ENCODE measurements around the gene FAM177A1.
"Not testable (repeated sequence)": the region's sequence is repeated elsewhere in the genome, so short reads cannot be mapped to it uniquely, and the experiment has no call there.

The FAM177A1 gene

DNA sequence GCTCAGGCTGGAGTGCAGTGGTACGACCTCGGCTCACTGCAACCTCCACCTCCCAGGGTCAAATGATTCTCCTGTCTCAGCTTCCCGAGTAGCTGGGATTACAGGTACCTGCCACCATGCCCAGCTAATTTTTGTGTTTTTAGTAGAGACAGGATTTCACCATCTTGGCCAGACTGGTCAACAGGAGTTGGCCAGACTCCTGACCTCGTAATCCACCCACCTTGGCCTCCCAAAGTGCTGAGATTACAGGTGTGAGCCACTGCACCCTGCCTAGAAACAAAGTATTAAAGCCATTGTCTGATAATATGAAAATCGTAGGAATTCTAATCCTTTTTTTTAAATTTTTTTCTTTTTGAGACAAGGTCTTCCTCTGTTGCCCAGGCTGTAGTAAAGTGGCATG lies 19.7 kb downstream of the FAM177A1 start:
- DNase-seq = not testable (repeated sequence)

DNA sequence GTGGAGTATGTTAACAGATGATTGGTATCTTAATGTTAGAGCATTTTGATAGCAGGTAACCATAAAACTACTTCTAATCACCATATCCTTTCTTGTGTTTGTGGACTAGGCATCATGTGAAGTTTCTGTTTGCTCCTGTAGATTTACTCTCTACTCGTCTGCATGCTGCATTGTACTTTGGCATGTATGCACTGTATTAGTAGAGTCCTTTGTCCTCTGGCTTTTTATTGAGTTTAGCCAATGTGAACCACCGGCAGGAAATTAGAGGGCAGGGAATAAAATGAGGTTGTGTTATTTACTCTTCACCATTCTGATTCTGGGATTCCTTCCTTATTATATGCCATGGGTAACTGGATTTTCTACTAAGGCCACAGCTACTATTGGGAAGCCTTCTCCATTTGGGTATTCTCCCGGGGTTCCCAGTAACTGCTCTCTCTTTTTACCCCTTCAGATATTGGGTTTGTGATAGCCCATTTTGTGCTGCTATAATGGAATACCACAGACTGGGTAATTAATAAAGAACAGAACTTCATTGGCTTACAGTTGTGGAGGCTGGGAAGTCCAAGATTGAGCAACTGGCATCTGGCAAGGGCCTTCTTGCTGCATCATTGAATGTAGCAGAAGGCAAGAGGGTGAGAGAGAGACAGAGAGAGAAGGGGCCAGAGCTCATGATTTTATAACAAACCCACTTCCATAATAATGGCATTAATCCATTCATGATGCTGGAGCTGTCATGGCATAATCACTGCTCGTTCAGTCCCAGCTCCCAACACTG lies 22.4 kb downstream of the FAM177A1 start:
- no peak for DNase-seq

DNA sequence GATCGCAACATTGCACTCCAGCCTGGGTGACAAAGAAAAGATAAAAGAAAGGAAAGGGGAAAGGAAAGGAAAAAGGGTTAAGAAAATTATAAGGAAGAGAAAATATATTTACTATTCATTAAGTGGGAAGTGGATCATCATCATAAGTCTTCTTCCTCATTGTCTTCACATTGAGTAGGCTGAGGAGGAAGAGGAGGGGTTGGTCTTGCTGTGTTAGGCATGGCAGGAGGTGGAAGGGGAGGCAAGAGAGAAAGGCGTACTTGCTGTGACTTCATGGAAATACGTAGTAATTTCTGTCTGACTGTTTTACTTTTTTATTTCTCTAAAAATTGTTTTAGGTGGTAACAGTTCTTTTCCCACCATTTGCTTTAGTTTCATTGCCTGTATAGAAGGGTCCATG lies 26.2 kb downstream of the FAM177A1 start:
- DNase-seq = no peak

DNA sequence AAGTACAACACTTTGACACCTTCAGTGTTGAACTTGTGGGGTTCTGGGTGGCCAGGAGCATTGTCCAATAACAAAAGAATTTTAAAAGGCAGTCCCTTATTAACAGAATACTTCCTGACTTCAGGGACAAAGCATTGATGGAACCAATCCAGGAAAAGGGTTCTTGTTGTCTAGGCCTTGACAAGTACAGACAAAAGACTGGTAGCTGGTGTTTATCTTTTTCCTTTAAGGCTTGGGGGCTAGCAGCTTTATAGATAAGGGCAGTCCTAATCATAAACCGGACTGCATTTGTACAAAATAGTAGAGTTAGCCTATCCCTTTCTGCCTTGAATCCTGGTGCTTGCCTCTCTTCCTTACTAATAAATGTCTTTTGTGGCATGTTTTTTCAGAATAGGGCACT lies 27.4 kb downstream of the FAM177A1 start:
- DNase-seq = no peak

DNA sequence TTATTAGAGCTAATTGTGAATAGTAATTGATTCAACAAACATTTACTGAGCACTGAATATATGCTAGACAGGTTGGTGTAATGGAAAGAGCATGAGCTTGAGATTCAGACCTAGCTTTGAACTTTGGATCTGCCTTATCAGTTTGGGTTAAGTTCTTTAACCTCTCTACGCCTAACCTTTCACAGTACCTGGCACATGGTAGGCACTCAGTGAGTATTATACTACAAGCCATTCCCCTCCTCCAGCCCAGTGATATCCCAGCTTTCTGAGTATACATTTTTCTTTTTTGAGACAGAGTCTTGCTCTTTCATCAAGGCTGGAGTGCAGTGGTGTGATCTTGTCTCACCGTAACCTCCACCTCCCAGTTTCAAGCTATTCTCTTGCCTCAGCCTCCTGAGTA lies 32.0 kb downstream of the FAM177A1 start:
- no peak for DNase-seq

DNA sequence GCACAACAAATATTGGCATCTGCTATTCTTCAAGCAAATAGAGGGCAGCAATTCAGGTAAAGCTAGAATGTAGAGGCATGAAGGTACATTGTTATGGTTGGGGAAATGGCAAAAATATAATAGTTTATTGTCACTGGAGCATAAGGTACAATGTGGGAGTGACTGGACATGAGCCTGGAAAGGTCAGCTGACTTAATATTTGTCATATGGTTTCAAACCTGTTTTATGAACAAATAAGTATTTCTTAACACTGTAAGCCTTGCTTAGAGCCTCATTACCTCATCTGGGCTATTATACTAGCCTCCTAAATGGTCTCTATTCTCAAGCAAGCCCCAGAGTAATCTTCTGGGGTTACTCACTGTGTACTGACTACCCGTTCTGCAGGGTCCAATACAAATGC lies 33.7 kb downstream of the FAM177A1 start:
- no peak for DNase-seq

DNA sequence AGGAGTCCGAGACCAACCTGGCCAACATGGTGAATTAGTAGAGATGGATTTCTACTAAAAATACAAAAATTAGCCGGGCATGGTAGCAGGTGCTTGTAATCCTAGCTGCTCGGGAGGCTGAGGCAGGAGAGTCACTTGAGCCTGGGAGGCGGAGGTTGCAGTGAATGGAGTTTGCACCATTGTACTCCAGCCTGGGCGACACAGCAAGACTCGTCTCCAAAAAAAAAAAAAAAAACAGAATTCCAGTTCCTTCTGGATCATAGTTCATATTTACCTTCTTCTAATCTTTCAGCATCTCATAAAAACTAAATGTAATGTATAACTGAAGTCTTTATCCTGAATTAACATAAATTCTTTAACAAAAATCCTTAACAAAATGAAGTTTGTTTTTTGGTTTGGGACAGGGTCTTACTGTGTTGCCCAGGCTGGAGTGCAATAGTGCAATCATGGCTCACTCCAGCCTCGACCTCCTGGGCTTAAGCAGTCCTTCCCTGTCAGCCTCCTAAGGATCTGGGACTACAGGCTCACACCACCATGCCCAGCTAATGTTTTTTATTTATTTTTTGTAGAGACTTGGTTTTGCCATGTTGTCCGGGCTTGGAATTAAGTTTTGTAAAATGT lies 37.6 kb downstream of the FAM177A1 start:
- no peak for DNase-seq

DNA sequence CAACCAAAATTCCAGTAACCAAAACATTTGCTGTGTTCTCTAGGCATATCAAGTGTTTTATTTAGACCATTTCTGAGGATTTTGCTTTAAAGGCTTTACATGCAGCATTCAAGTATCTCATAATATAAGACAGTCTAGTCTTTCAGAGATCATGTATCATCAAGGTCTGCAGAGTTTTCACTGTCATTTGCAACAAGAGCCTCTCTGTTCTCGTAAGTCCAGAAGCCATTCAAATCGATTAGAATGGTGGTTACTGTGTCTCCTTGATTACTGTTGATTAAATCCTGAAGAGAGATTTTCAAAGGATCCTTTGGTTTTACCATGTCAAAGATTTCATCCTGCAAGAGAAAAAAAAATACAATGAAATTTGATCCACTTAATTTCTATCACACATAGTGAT lies 39.4 kb downstream of the FAM177A1 start:
- no peak for DNase-seq

DNA sequence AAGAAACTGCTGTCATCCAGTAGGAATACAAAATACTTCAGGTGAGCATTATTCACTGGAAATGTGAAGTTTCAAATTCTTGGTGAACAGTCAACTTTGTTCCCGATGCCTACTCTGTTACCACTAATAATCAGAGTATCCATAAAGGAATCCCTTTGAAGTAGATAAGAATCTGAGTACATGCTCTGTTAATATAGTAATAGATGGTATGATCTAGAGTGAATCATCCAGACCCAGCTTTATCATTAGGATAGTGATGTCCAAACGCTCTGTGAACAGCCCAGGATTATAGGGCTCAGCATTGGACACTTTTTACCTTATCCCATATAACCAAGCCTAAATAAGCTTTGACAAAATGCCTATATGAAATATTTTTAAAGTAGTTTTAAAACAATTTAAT lies 42.4 kb downstream of the FAM177A1 start:
- DNase-seq = no peak

DNA sequence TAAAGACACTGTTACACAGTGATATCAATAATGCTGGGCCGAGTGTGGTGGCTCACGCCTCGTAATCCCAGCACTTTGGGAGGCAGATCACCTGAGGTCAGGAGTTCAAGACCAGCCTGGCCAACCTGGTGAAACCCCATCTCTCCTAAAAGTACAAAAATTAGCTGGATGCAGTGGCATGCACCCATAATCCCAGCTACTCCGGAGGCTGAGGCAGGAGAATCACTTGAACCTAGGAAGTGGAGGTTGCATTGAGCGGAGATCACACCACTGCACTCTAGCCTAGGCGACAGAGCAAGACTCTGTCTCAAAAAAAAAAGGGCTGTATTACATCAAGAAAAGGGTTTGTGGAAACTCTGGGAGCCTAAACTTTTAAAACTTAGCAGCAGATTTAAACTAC lies 48.6 kb downstream of the FAM177A1 start:
- DNase-seq = not testable (repeated sequence)

DNA sequence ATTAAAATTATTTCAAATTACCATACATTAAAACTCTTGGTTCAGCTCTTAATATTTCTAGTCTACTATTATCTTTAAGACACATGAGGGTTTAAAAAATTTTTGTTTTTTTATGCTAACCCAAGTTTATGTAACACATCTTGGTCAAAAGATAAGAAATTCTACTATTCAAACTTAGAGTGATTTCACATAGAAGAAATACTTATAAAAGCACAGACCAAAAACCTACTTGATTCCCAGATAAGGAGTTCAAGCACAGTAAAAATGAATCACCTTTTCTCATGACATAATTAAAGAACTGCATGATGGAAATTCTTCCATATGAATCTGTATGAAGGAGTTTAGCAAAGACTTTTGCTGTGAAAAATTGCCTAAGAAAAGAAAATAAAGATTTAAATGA lies 61.8 kb downstream of the FAM177A1 start:
- DNase-seq = no peak

DNA sequence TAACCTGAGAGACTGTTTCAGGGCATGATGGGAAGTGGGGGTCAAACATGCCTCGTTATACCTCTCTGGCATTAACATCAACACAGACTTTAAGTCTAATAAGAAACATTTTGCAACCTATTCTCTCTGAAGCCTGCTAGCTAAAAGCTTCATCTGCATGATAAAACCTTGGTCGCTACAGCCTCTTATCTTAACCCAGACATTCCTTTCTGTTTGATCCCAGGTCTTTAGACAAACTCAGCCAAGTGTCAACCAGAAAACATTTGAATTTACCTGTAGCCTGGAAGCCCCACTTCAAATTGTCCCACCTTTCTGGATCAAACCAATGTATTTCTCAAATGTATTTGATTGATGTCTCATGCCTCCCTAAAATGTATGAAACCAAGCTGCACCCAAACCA lies 66.6 kb downstream of the FAM177A1 start:
- DNase-seq = no peak

DNA sequence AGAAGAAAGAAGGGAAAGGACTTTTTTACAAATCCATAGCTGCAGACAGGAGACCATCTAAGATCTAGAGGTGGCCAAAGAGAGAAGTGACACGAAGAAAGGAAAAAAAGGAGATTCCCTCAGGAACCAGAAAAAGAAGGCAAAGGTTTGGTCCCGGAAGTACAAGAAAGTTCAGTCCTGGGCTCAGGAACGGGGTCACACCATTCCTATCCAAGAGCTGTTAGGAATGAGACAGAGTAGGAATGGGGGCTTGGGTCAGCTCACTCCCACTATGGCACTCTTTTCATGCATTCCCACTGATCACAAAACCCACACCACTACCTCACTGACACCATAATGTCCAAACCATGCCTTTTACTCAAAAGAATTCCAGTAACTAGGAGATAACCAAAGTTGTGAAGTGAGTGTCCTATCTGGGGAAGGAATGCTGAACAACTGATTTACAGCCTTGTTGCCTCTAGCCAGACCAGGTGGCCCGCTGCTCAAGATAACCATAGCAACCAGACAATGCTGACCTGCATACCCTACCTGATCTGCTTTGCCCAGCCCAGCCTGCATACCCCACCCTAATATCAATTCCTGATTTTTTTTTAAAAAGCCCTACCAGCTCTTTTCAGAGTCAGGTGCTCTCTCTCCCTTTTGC lies 67.4 kb downstream of the FAM177A1 start:
- DNase-seq = no peak

DNA sequence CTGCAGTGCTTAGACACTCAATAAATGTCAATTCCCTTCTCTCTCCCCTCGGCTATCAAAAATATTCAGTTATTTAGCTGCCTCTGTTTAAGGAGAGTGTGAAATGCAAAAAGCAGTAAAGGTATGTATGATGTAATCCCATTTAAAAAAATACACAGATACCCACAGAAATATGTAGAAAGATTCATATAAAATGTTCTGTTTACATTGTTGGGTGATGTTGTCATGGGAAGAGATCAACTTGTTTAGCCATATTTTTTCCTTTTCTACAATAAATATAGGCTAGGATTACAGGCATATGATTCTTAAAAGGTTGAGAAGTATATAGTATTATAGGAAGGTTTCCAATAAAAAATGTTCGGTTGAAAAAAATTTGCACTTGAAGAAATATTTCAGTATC lies 68.0 kb downstream of the FAM177A1 start:
- DNase-seq = no peak

DNA sequence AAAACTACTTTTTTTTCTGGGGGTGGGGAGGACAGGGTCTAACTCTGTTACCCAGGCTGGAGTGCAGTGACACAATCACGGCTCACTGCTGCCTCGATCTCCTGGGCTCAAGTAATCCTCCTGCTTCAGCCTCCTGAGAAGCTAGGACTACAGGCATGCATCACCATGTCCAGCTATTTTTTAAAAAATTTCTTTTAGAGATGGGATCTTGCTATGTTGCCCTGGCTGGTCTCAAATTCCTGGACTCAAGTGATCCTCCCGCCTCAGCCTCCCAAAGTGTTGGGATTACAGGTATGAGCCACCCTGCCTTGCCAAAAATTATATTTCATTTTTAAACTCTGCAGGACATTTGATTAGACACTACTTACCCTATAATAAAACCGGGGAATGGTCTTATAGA lies 70.2 kb downstream of the FAM177A1 start:
- DNase-seq = no peak

DNA sequence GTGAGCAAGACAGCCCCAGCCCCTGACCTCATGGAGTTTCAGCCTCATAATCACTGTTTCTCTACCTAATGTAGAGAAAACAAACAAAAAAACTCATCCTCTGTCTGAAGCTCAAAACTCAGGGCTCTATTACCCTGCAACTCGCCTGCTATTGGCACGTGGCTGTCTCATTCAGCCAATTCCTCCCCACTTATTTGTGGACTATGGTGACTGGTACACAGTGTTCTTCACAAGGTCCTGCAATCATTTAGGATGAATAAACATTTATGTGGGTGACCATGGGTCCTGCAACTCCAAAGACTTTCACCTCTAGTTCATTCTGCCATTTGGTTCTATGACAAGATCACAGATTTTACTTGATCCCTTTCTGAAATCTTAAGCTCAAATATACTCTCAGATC lies 71.0 kb downstream of the FAM177A1 start:
- no peak for DNase-seq

DNA sequence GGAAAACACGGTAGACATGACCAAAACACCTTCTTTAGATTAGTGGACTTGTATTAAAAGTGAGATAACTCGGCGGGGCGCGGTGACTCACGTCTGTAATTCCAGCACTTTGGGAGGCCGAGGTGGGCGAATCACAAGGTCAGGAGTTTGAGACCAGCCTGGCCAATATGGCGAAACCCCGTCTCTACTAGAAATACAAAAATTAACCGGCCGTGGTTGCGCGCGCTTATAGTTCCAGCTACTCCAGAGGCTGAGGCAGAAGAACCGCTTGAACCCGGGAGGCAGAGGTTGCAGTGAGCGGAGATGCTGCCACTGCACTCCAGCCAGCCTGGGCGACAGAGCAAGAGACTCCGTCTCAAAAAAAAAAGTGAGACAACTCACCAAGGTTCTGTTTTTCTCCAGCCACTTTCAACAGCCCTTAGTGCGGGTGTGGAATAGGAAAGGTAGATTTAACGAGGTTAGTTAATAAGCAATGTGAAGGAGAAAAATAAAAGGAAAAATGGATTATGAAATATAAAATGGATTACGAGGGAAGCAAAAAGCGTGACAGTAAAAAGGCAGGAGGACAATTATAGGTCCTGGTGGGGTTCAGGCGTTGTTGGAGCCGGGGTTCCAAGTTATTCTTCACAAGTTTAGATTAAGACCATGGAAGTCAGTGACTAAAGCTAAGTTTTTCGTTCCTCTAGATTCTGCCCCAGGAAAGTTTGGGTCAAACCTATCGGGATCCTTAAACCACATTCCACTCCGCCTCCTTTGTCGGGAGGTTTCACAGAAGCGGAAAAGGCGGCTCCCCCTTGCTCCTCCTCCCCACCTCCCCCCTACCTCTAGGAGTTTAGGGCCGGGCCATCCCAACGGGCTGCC lies 75.2 kb downstream of the FAM177A1 start:
- DNase-seq = no peak

DNA sequence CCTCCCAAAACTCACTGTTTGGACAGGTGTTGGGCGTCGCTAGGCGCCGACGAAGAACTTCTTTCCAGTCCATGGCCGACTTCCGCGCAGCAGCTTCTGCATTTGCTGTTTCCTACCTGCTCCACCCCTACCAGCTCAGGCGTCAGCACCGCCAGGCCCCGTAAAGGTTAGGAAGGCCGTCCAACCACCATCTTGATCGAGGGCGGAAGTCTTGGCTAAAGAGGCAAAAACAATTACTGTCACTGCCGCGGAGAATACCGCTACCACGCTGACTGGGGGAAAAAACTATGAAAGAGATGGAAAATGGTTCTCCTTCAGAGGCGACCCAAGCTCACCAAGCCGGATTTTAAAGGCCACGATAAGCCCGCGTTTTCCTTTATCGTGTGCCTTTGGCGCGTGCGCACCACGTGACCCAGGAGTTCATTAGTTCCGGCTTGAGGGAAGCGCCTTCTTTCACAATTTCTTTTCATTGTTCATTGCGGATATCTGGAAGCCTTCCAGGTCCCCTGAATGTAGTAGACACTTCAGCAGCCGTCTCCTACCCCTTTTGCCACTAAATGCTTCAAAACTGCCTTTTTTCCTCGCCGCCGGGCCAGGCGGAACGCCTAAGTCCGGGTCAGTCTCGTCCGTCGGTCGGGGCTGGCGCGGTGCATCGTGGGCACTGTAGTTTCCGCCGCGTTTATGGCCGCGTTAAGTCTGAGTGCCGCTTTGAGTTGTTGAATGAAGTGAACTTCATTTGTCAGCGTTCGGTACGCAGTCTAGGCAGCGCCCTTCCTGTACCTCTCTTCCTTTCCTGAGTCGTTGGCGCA lies 76.0 kb downstream of the FAM177A1 start, which contains the start of the genes PPP2R3C and PRORP:
TSS of gene PPP2R3C (minus strand) at position 104 of the 809 bp plus-strand sequence. CDS start at position 73, 31 bp downstream.
TSS of gene PRORP (plus strand) at position 666 of the 809 bp plus-strand sequence. CDS start 694 bp downstream, outside the sequence.
- DNase-seq = no peak

DNA sequence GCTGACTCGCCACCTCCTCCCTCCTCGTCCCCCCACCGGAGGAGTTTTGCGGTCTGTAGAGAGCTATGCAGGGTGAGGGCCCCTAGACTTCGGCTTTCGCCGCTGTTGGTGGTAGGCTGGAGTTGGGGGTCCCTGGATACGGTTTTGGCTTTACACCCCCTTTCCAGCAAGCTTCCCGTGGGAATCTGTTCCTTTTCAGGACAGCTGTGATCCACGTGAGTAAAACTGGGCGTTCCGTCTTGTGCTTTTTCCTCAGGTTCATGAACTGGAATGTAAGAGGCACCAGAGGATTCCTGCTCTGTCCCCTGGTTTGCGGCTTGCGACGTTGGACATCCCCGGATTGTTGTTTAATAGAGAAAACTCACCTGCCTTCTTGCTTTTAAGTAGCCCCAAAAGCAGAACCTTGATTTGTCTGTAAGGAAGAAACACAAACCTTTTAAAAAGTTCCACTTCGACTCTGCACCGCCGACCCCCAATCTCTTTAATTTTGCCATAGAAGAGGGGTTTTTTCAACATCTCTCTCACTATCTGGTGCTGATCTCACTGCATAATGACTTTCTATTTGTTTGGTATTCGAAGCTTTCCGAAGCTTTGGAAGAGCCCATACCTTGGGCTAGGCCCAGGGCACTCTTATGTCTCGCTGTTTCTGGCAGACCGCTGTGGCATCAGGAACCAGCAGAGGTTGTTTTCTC lies 76.8 kb downstream of the FAM177A1 start:
- no peak for DNase-seq

DNA sequence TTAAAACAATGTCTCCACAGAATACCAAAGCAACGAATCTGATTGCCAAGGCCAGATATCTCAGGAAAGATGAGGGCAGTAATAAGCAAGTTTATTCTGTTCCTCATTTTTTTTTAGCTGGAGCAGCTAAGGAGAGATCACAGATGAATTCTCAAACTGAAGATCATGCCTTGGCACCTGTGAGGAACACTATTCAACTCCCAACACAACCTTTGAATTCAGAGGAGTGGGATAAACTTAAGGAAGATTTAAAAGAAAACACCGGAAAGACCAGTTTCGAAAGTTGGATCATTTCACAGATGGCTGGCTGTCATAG lies 77.3 kb downstream of the FAM177A1 start:
- no peak for DNase-seq

DNA sequence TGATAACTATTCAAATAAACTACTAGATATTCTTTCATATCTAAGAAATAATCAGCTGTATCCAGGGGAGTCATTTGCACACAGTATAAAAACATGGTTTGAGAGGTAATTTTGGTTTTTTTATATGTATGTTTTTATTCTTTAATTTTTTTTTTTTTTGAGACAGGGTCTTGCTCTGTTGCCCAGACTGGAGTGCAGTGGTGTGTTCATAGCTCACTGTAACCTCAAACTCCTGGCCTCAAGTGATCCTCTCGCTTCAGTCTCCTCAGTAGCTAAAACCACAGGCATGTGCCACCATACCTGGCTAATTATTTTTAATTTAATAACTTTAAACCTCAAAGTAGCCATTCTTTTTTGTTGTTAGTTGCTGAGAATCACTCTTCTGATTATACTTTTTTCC lies 78.1 kb downstream of the FAM177A1 start:
- DNase-seq = no peak

Measured in cortex of kidney (tissue), 1 donor.